ENCODE data around the gene CAND1.

GRCh38 chr12:67354322-67354721, 85.2 kb downstream of the CAND1 start:
- no peak for TF ChIP-seq CTCF (IDR thresholded peaks at IDR 0.05 in 2 of 3, conservative IDR thresholded peaks at IDR 0.05 in 1 of 3; ENCODE audit: borderline replicate concordance in 1 of 3, insufficient read depth in 1 of 3, low read depth in 2 of 3, low read length in 2 of 3)
- TF ChIP-seq YY1 (IDR thresholded peaks at IDR 0.05; ENCODE audit: extremely low read depth, insufficient replicate concordance, low read depth, low read length), result no peak
- no peak for TF ChIP-seq SIN3A (IDR thresholded peaks at IDR 0.05; ENCODE audit: low read depth)
- TF ChIP-seq RAD21 (IDR thresholded peaks at IDR 0.05; ENCODE audit: low read depth), result no peak
- no peak for TF ChIP-seq EZH2 (IDR thresholded peaks at IDR 0.05)
- no peak for TF ChIP-seq CBX3 (IDR thresholded peaks at IDR 0.05; ENCODE audit: low read depth)
- no peak for TF ChIP-seq POLR2A (IDR thresholded peaks at IDR 0.05; ENCODE audit: borderline replicate concordance, extremely low read depth, insufficient read depth, insufficient read length)
- TF ChIP-seq REST (IDR thresholded peaks at IDR 0.05; ENCODE audit: low read depth), result no peak
- no peak for TF ChIP-seq TCF7L2 (IDR thresholded peaks at IDR 0.05; ENCODE audit: borderline replicate concordance, extremely low read depth, insufficient read depth, insufficient read length)
- TF ChIP-seq JUND (IDR thresholded peaks at IDR 0.05), result no peak
- no peak for TF ChIP-seq EZH2phosphoT487 (IDR thresholded peaks at IDR 0.05; ENCODE audit: borderline replicate concordance)
